Measurements from ENCODE around the gene KCNQ4.

GRCh38 chr1:40823983-40824382 lies 40.4 kb downstream of the KCNQ4 start:
- TF ChIP-seq CTCF (IDR thresholded peaks at IDR 0.05; ENCODE audit: low read depth, low read length) (no peak), EZH2phosphoT487 (IDR thresholded peaks at IDR 0.05; ENCODE audit: low read depth) (no peak)
